Caco-2 (cell line): ENCODE results near the gene NRXN2. TPM values are rescaled to one million over a fixed set of nuclear protein-coding genes. Genes with fewer than 3 reads are reported as not detected.

Experiments used
- BruUV-seq: library from RNA; stranded (reverse); fragments of 400-500 nt; replicated peaks from 2 replicates; lab custom pipeline; 2021; lab: Mats Ljungman, UMichigan
- CTCF ChIA-PET: fragments of 300-600 bp; sonication (Branson Sonifier 250); formaldehyde crosslinking; loops from one replicate; lab custom pipeline; 2022; ENCODE audit warnings: antibody characterized with exemption; lab: Charles Lee
- POLR2A ChIA-PET: fragments of 300-600 bp; sonication (Branson Sonifier 250); formaldehyde crosslinking; loops from one replicate; lab custom pipeline; 2022; ENCODE audit warnings: antibody characterized with exemption; lab: Charles Lee
- DNase-seq, 2 experiments: peaks; one replicate each; pipeline versions ENCODE4 v3.0.0 to v3.0.0-alpha.2; 2020 to 2022
- H3K27me3 ChIP-seq: replicated peaks from 2 replicates; pipeline ENCODE4 v1.6.0; 2011; ENCODE audit warnings: low read length; ENCODE audit not compliant: control insufficient read depth, insufficient read depth
- H3K36me3 ChIP-seq: 2 replicates; pipeline ENCODE4 v1.5.1; 2011; ENCODE audit warnings: low read length; ENCODE audit not compliant: control insufficient read depth, insufficient read depth
- H3K4me1 ChIP-seq: fragments of 250-450 bp; sonication (Bioruptor Pico); 2 replicates; pipeline ENCODE4 v1.5.1; 2020; ENCODE audit warnings: mild to moderate bottlenecking
- H3K4me3 ChIP-seq: 2 replicates; pipeline ENCODE4 v1.5.1; 2011; ENCODE audit warnings: low read depth, mild to moderate bottlenecking, control low read depth, low read length
- H3K9me3 ChIP-seq: fragments of 250-450 bp; sonication (Bioruptor Pico); 2 replicates; pipeline ENCODE4 v1.5.1; 2020; ENCODE audit warnings: mild to moderate bottlenecking, moderate library complexity
- H3K27ac Mint-ChIP-seq: one replicate; pipeline ENCODE4 v1.8.0; 2022; ENCODE audit warnings: mixed read lengths; ENCODE audit not compliant: unreplicated experiment
- H3K27me3 Mint-ChIP-seq: one replicate; pipeline ENCODE4 v1.8.0; 2022; ENCODE audit warnings: mixed read lengths; ENCODE audit not compliant: insufficient read depth, unreplicated experiment
- H3K36me3 Mint-ChIP-seq: one replicate; pipeline ENCODE4 v1.8.0; 2022; ENCODE audit warnings: mild to moderate bottlenecking, mixed read lengths; ENCODE audit not compliant: insufficient read depth, unreplicated experiment
- H3K4me1 Mint-ChIP-seq: one replicate; pipeline ENCODE4 v1.8.0; 2022; ENCODE audit warnings: low read depth, mixed read lengths; ENCODE audit not compliant: unreplicated experiment
- H3K4me3 Mint-ChIP-seq: one replicate; pipeline ENCODE4 v1.8.0; 2022; ENCODE audit warnings: mild to moderate bottlenecking, moderate library complexity, mixed read lengths; ENCODE audit not compliant: unreplicated experiment
- H3K9me3 Mint-ChIP-seq: one replicate; pipeline ENCODE4 v1.8.0; 2022; ENCODE audit warnings: mixed read lengths; ENCODE audit not compliant: unreplicated experiment
- CTCF ChIP-seq, 2 experiments: fragments of 200-600 bp in 1 of 2; IDR thresholded peaks; 1 replicate in 1 of 2; 2 replicates in 1 of 2; pipeline versions ENCODE4 v1.5.1 to v1.8.0; 2011 to 2022; ENCODE audit warnings: antibody characterized with exemption in 1 of 2, control low read depth in 1 of 2, inconsistent platforms in 1 of 2, low read depth in 1 of 2, low read length in 1 of 2, mild to moderate bottlenecking in 1 of 2, moderate library complexity in 1 of 2; ENCODE audit not compliant: insufficient read depth in 1 of 2, severe bottlenecking in 1 of 2, unreplicated experiment in 1 of 2
- intact Hi-C: fragments of 100-400 bp; cut with micrococcal nuclease; formaldehyde crosslinking; loops from one replicate; pipeline ENCODE4 v1.10.0; 2022; ENCODE audit not compliant: unreplicated experiment
- total RNA-seq: library from RNA; stranded (reverse); gene quantifications from 2 replicates; pipeline ENCODE4 v1.2.3, GENCODE V29; 2022

The NRXN2 gene
- total RNA-seq, 1 experiment from 2014 or later, result 7.6 TPM

GRCh38 chr11:64757549-64758329 lies 34.7 kb upstream of the NRXN2 start:
- Histone ChIP-seq H3K4me3 (no peak overlapping the region), H3K4me1 (no peaks in the 10 kb centered on the region), H3K27me3 (no peaks in the 10 kb centered on the region), H3K36me3 (no peaks in the 10 kb centered on the region), H3K9me3 (no peaks in the 10 kb centered on the region)
- DNase-seq, result peak in 1 of 2 experiments; percentile 34
- no peaks in the 10 kb centered on the region for H3K27me3 Mint-ChIP-seq
- intact Hi-C loops, result no loop called here
- no peaks in the 10 kb centered on the region for H3K4me1 Mint-ChIP-seq
- CTCF ChIA-PET, result no interaction called here
- no peak overlapping the region for H3K4me3 Mint-ChIP-seq
- H3K36me3 Mint-ChIP-seq, result peaks cover 46% of the 10 kb centered on the region
- BruUV-seq, result no TSS peak
- no peaks in the 10 kb centered on the region for H3K9me3 Mint-ChIP-seq
- H3K27ac Mint-ChIP-seq, result peak overlapping the region; percentile 55
- TF ChIP-seq CTCF (IDR thresholded peaks at IDR 0.05; ENCODE audit: insufficient read depth in 1 of 2, low read depth in 1 of 2, low read length in 1 of 2, severe bottlenecking in 1 of 2, unreplicated experiment in 1 of 2), result no peak
- POLR2A ChIA-PET, result no interaction called here

DNA sequence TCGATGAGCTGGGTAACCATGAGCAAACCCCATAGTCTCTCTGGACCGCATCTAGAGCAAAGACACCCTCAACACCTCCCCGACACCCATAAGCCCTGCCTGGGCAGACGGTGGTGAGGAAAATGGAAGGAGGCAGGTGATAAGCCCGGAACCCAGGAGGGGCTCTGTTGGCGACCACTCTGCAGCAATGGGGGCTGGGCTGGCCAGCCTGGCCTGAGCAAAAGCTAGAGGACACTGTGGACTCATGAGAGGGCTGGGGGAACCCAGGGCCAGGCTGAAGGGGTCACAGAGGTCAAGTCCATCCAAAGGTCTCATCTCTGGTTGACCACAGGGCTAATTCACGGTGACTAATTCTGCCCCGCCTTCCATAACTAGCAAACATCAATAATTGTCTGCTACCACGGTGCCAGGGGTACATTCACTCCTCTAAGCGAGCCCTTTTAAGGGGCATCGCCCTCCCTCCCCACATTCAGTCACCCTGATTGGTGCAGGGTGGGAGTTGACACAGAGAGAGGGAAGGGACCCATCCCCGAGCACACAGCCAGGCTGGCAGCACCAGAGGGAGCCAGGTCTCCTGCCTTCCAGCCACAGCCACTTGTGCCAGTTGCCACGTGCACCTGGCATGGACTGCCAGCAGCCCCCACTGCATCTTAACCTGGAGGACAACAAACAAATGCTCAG lies 32.8 kb upstream of the NRXN2 start:
- H3K27me3 ChIP-seq, result no peaks in the 10 kb centered on the region
- ChIA-PET POLR2A (no interaction called here), CTCF (no interaction called here)
- intact Hi-C loops, result no loop called here
- Mint-ChIP-seq H3K4me1 (no peaks in the 10 kb centered on the region), H3K9me3 (no peaks in the 10 kb centered on the region), H3K4me3 (no peak overlapping the region), H3K36me3 (peaks cover 27% of the 10 kb centered on the region), H3K27me3 (no peaks in the 10 kb centered on the region), H3K27ac (no peak overlapping the region)
- TF ChIP-seq CTCF (IDR thresholded peaks at IDR 0.05; ENCODE audit: insufficient read depth in 1 of 2, low read depth in 1 of 2, low read length in 1 of 2, severe bottlenecking in 1 of 2, unreplicated experiment in 1 of 2), result no peak
- no peaks in the 10 kb centered on the region for H3K4me1 ChIP-seq
- H3K4me3 ChIP-seq, result no peak overlapping the region
- no peaks in the 10 kb centered on the region for H3K36me3 ChIP-seq
- BruUV-seq, result no TSS peak
- no peaks in the 10 kb centered on the region for H3K9me3 ChIP-seq
- DNase-seq, result peak in 1 of 2 experiments; percentile 35

- CTCF ChIA-PET, result interaction anchor here (0.6 kb wide), 1 partner anchor 88 kb away, joined by 3 read pairs; no protein-coding TSS in a partner anchor
- intact Hi-C loops, result no loop called here
- Histone ChIP-seq H3K9me3 (no peaks in the 10 kb centered on the region), H3K4me1 (no peaks in the 10 kb centered on the region), H3K36me3 (no peaks in the 10 kb centered on the region), H3K4me3 (no peak overlapping the region), H3K27me3 (no peaks in the 10 kb centered on the region)
- H3K36me3 Mint-ChIP-seq, result peaks cover 20% of the 10 kb centered on the region
- H3K9me3 Mint-ChIP-seq, result no peaks in the 10 kb centered on the region
- no peak for TF ChIP-seq CTCF (IDR thresholded peaks at IDR 0.05; ENCODE audit: insufficient read depth in 1 of 2, low read depth in 1 of 2, low read length in 1 of 2, severe bottlenecking in 1 of 2, unreplicated experiment in 1 of 2)
- H3K4me3 Mint-ChIP-seq, result no peak overlapping the region
- no peak overlapping the region for H3K27ac Mint-ChIP-seq
- no TSS peak for BruUV-seq
- no peak for DNase-seq
- no peaks in the 10 kb centered on the region for H3K4me1 Mint-ChIP-seq
- no peaks in the 10 kb centered on the region for H3K27me3 Mint-ChIP-seq
- POLR2A ChIA-PET, result no interaction called here
These were observed 32.1 kb upstream of the NRXN2 start for GRCh38 chr11:64754919-64755662.
